ENCODE data around the gene COPG1. TPM values are rescaled to one million over a fixed set of nuclear protein-coding genes. Genes with fewer than 3 reads are reported as not detected.

The COPG1 gene
- total and polyA plus RNA-seq, 2 of the 13 experiments (the other 11 are each of a cell fraction or from before 2014, with no cell fraction given) = 98.6 to 166 TPM

- peak; percentile 68; the same call in 1 of the 2 replicates for TF ChIP-seq SALL2 (CRISPR knock-in tag; IDR thresholded peaks at IDR 0.05)
- TF ChIP-seq HIC2 (CRISPR knock-in tag; IDR thresholded peaks at IDR 0.05; ENCODE audit: low read depth) = no peak
- no peak for TF ChIP-seq SOX6 (IDR thresholded peaks at IDR 0.05)
- peak; percentile 4; the same call in 1 of the 2 replicates for TF ChIP-seq SOX6 (CRISPR knock-in tag; IDR thresholded peaks at IDR 0.05)
- peak; percentile 54; the same call in 1 of the 2 replicates for TF ChIP-seq POLR2AphosphoS5 (IDR thresholded peaks at IDR 0.05; ENCODE audit: low read depth, low read length)
- TF ChIP-seq CBX2 (IDR thresholded peaks at IDR 0.05; ENCODE audit: low read depth, low read length) = no peak
- no peak for TF ChIP-seq CBX2 (CRISPR knock-in tag; IDR thresholded peaks at IDR 0.05; ENCODE audit: low read depth)
- no peak for TF ChIP-seq NR0B2 (CRISPR knock-in tag; IDR thresholded peaks at IDR 0.05)
- no peak for TF ChIP-seq AHDC1 (CRISPR knock-in tag; IDR thresholded peaks at IDR 0.05; ENCODE audit: borderline replicate concordance)
- TF ChIP-seq REPIN1 (CRISPR knock-in tag; IDR thresholded peaks at IDR 0.05; ENCODE audit: borderline replicate concordance, low read depth) = peak; percentile 58
- no peak for TF ChIP-seq TRAFD1 (CRISPR knock-in tag; IDR thresholded peaks at IDR 0.05; ENCODE audit: borderline replicate concordance)
- no peak for TF ChIP-seq GATAD2A (CRISPR knock-in tag; IDR thresholded peaks at IDR 0.05)
- 0 out of 2 replicates have a peak, but pooled peaks have one; percentile 26 for TF ChIP-seq JUND (CRISPR knock-in tag; IDR thresholded peaks at IDR 0.05)
- TF ChIP-seq XBP1 (CRISPR knock-in tag; IDR thresholded peaks at IDR 0.05) = no peak
- TF ChIP-seq ZFP62 (CRISPR knock-in tag; IDR thresholded peaks at IDR 0.05) = no peak
- no peak for TF ChIP-seq CENPBD1 (CRISPR knock-in tag; IDR thresholded peaks at IDR 0.05; ENCODE audit: borderline replicate concordance, low read depth)
- peak; percentile 89 for TF ChIP-seq RFX3 (CRISPR knock-in tag; IDR thresholded peaks at IDR 0.05)
- TF ChIP-seq ZIK1 (CRISPR knock-in tag; IDR thresholded peaks at IDR 0.05; ENCODE audit: borderline replicate concordance, low read depth) = no peak
Measured at GRCh38 chr3:129314386-129315222, 65.2 kb downstream of the COPG1 start (continued).
